Stimulated activated CD4-positive, alpha-beta T cell treated with anti-CD3 and anti-CD28 coated beads, Interleukin-12 subunit alpha, Interleukin-12 subunit beta, amount 100 ng/mL, for 48 hours (primary cell): ENCODE results near the gene UVRAG.

Experiments used
- DNase-seq, 3 donors: peaks; one replicate each; pipeline ENCODE4 v3.0.0-alpha.2; 2020; ENCODE audit warnings: low read depth in 2 of 3, low spot score in 1 of 3

UVRAG gene

DNA sequence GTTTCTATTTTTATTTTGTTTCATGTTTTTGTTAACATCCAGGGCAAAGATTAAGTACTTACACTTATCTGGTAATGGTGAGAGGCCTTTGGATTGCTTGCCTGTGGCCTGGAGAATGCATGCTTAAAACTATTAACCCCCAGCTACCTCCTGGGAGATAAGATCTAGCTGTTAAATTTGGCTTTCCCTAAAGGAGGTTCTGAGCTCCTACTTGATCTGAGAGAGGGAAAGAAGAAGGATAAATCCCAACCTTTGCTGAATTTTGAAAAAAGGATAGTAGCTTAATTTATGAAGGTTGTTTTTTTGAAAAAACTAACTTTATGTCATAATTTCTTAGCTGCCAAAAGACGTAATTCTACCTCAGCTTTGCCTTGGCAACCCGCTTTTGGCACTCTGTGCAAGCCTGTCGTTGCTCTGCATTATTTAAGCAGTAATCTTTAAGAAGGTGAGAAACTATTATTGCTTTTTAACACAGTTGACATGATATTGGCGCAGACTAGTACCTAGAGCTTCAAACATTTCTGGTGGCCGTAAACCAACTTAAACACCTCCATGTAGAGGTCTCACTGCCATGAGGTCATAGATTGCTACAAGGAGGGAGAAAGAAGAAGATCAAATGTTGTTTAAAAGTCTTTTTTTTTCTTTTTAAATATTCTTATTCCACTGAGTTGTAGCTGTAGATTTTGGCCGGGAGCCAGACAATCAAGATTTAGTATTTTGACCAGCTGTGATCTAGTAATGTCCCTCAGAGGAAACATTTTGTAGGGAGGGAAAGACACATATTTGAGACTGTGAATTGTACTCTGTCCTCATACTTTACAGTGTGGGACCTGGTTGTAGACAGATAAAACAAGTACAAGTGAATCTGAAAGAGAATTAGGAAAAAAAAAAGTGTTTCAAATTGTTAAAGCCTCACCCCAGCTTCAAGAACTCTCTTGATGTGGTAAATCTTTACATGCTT, 316.9 kb downstream of the UVRAG start:
- no peak for DNase-seq

- DNase-seq: no peak
These were observed 319.2 kb downstream of the UVRAG start for GRCh38 chr11:76134239-76134638.

DNA sequence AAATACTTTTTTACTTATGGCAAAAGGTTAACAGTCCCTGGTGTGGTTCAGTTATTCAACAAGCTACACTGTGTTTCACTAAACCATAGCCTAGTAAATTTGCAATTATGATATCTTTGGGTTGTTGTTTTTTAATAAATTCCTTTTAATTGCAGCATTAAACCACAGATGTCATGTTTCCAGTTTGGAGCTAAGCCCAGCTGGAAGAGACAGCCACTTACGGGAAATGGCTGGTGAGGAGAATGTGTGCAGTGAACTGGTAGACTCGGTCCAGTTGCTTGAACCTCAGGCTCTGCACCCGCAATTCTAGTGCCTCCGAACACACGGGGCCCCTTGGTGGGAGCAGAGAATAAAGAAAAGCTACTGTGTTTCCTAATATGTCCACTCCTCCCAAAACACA, 320.5 kb downstream of the UVRAG start:
- DNase-seq: no peak

- no peak for DNase-seq
These were observed 324.3 kb downstream of the UVRAG start for GRCh38 chr11:76139314-76139713.

DNA sequence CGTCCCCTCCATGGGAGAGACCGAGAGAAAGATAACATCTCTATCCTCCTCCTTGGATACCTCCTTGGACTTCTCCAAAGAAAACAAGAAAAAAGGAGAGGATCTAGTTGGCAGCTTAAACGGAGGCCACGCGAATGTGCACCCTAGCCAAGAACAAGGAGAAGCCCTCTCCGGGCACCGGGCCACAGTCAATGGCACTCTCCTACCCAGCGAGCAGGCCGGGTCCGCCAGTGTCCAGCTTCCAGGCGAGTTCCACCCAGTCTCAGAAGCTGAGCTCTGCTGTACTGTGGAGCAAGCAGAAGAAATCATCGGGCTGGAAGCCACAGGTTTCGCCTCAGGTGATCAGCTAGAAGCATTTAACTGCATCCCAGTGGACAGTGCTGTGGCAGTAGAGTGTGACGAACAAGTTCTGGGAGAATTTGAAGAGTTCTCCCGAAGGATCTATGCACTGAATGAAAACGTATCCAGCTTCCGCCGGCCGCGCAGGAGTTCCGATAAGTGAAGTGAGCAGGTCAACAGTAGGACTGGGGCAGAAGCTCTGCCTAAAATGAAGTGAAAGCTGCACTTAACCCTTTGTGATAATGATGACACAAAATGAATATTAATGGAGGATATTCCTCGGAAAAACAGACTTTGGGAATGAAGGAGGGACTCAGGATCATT, 326.0 kb downstream of the UVRAG start:
- no peak for DNase-seq

GRCh38 chr11:76141901-76142588, 327.0 kb downstream of the UVRAG start:
- DNase-seq: no peak

DNA sequence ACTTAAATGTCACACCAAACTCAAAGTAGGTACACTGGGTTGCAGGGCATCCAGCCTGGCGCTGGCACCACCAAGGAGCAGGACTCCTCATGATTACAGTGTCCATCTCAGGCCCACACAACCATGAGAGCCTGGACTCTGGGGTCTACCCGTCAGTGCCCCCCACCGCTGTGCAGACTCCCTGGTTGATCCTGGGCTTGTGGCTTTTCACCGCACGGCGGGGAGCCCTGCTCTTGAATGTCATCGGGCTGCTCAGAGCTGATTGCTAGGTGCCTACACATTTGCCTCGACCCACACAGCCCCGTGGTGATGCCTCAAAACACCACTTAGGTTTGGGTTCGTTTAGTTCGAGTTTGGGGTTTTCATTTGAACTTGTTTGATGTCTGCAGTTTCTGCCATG, 328.3 kb downstream of the UVRAG start:
- no peak for DNase-seq

DNA sequence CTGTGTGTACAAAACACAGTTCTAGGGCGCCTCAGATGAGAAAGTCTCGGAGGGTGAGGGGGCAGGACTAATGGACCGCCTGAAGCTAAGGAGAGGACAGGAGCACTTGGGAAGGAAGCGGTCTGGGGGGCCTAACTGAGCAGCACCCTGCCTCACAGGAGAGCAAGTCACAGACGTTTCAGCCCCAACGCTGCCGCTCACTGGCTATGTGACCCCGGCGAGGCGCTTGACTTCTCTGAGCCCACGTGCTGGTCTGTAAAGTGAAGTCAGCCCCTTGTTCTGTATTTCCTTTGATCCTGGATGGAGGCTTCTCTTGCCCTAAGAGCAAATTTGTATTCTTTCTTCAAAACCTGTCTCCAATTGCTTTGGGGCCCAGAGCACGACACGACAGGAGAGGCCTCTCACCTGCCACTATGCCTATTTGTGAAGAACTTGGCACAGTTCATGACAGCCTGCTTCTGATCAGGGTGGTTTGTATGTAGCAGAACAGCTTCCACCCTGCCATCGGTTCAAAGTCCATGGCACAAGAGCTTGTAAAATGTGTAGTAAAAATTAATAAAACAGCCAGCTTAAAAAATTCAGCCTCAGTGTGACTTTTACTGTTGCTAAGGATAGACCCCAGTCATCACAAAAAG, 332.2 kb downstream of the UVRAG start:
- DNase-seq: no peak

DNA sequence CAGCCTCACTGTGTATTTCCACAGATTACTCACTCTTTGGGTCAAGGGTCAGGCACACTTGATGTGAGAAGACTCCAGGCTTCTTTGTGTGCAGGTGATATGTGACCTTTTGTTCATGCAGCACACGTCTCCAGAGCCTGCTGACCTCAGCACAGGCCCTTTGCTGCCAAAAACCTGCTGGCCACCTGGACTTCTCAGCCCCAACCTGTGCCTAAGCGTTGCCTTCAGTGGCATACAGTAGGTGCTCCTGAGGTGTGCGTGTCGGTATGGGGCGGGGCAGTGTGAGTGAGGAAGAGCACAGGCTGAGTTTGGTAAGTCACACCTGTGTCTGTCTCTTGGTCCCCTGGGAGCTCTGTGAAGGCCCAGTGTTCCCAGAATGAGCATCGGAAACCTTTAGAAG, 333.2 kb downstream of the UVRAG start:
- DNase-seq: no peak

- no peak for DNase-seq
These were observed 334.1 kb downstream of the UVRAG start for GRCh38 chr11:76148941-76149613.

DNA sequence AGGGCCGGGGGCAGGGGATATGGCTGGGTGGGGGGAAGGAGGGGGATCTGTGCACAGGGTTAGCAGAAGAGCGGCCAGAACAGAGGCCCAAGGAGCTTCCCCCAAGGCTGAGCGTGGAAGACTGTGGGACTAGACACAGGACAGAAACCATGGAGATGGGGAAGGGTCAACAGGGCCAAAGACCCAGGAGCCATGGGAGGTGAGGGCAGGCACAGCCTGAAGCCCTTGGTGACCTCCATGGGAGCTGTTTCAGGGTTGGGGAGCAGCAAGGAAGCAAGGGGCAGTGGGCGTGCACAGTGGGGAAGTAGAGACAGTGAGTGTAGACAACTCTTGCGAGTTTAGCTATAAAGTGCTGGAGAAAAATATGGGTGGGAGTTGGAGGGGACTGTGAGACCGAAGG, 334.7 kb downstream of the UVRAG start:
- no peak for DNase-seq

DNA sequence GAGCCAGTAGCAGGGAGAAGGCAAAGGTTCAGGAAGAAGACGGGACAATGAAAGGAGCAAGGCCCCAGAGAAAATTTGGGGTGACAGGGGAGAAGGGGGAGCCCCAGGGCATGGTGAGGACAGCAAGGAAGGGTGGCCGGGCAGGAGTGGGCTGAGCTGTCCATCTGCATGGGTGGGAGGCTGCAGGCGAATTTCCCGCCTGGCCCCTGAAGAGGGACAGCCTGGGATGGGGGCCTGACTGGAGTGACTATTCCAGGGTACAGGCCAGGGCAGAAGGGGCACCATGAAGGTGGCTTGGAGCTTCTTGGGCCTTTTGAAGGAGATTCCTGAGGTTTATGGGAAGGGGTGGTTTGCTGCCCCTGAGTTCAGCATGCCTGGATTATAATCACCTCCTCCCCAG, 335.1 kb downstream of the UVRAG start:
- no peak for DNase-seq

GRCh38 chr11:76151556-76152085, 336.6 kb downstream of the UVRAG start:
- no peak for DNase-seq

- peak; percentile 85 to 91 (median 87) for DNase-seq
These were observed 337.2 kb downstream of the UVRAG start for GRCh38 chr11:76152086-76152681.

GRCh38 chr11:76152741-76153570, 337.9 kb downstream of the UVRAG start:
- DNase-seq: no peak

GRCh38 chr11:76153571-76153923, 338.5 kb downstream of the UVRAG start:
- DNase-seq: no peak

DNA sequence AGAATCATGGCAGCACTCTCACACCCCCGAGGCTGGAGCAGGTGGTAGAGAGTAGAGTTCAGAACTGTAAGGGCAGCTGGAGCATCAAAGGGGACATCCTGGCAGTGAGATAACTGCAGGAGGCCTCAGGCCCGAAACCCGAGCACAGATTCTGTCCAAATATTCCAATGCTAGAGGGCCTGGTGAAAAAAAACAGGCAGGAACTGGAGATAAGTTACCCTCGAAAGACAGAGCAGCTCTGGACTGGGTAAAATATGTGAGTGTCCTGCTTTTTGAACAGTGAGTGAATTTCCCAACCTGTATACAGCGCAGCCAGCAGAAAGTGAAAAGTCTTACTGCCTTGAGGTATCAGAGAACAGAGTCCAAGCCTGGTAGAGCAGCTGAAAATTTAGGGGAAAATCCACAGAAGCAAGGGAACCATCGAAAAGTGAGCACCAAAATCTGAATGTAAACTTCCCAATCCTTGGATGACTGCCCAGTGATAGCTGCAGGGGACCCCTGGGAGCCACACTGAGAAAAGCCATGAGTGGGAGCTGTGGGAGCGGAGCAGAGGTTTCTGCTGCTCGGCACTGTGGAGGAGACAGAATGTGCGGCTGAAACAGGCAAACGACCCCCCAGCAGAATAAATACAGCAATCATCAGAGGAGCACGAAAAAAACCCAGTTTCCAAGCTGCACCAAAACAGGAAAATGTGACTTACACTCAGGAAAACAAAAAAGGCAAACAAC, 340.7 kb downstream of the UVRAG start:
- DNase-seq: no peak

GRCh38 chr11:76156971-76157427, 342.0 kb downstream of the UVRAG start:
- DNase-seq: no peak

- DNase-seq: no peak
These were observed 342.9 kb downstream of the UVRAG start for GRCh38 chr11:76157891-76158290.
